SK-N-SH treated with all-trans-retinoic acid at 6 μM for 48 hours (cell line): ENCODE measurements around the gene NOM1.
A peak's percentile ranks its signal among the peaks of the same experiment; 100 is the strongest.

Experiments used
- ATAC-seq: fragments of 200-7000 bp; cut with Tn5 transposase; 3 replicates; pipeline ENCODE4 v1.9.1; 2020; ENCODE audit warnings: mild to moderate bottlenecking, moderate library complexity
- ARNTL ChIP-seq: fragments of 450-650 bp; formaldehyde crosslinking; IDR thresholded peaks from 2 replicates; pipeline ENCODE4 v1.5.0; 2020; ENCODE audit warnings: low read depth, mild to moderate bottlenecking, moderate library complexity, borderline replicate concordance
- BACH2 ChIP-seq: fragments of 250-450 bp; sonication (Bioruptor Pico); IDR thresholded peaks from 2 replicates; pipeline ENCODE4 v1.9.0; 2021; ENCODE audit warnings: mild to moderate bottlenecking, borderline replicate concordance
- CREB5 ChIP-seq: fragments of 250-450 bp; sonication (Bioruptor Pico); IDR thresholded peaks from 2 replicates; pipeline ENCODE4 v1.5.1; 2020; ENCODE audit warnings: low read depth, mild to moderate bottlenecking, moderate library complexity
- CSDC2 ChIP-seq: fragments of 250-450 bp; sonication (Bioruptor Pico); IDR thresholded peaks from 2 replicates; pipeline ENCODE4 v1.5.0; 2020; ENCODE audit warnings: mild to moderate bottlenecking, moderate library complexity
- CSRNP3 ChIP-seq: fragments of 250-450 bp; sonication (Bioruptor Pico); IDR thresholded peaks from 2 replicates; pipeline ENCODE4 v1.5.1; 2021; ENCODE audit warnings: mild to moderate bottlenecking, moderate library complexity
- ESRRG ChIP-seq: fragments of 250-450 bp; sonication (Bioruptor Pico); IDR thresholded peaks from 2 replicates; pipeline ENCODE4 v1.6.1; 2021; ENCODE audit warnings: mild to moderate bottlenecking
- GLIS3 ChIP-seq: fragments of 250-450 bp; sonication (Bioruptor Pico); IDR thresholded peaks from 2 replicates; pipeline ENCODE4 v1.5.0; 2020; ENCODE audit warnings: mild to moderate bottlenecking, moderate library complexity
- ISL1 ChIP-seq: fragments of 250-450 bp; sonication (Bioruptor Pico); IDR thresholded peaks from 2 replicates; pipeline ENCODE4 v2.1.2; 2022; ENCODE audit warnings: mild to moderate bottlenecking, moderate library complexity
- OSR1 ChIP-seq: fragments of 250-450 bp; sonication (Bioruptor Pico); IDR thresholded peaks from 2 replicates; pipeline ENCODE4 v1.8.0; 2022; ENCODE audit warnings: moderate library complexity, mild to moderate bottlenecking, inconsistent platforms
- PATZ1 ChIP-seq: fragments of 250-450 bp; sonication (Bioruptor Pico); IDR thresholded peaks from 2 replicates; pipeline ENCODE4 v1.8.0; 2020; ENCODE audit warnings: mild to moderate bottlenecking, moderate library complexity, borderline replicate concordance
- POU6F1 ChIP-seq: fragments of 250-450 bp; sonication (Bioruptor Pico); IDR thresholded peaks from 2 replicates; pipeline ENCODE4 v1.8.0; 2021; ENCODE audit warnings: low read depth, mild to moderate bottlenecking, moderate library complexity, borderline replicate concordance
- PPARA ChIP-seq: fragments of 250-450 bp; sonication (Bioruptor Pico); IDR thresholded peaks from 2 replicates; pipeline ENCODE4 v1.5.0; 2020; ENCODE audit warnings: mild to moderate bottlenecking, borderline replicate concordance
- RARB ChIP-seq: fragments of 250-450 bp; sonication (Bioruptor Pico); IDR thresholded peaks from 2 replicates; pipeline ENCODE4 v1.8.0; 2021; ENCODE audit warnings: mild to moderate bottlenecking, moderate library complexity
- SNAI2 ChIP-seq: fragments of 250-450 bp; sonication (Bioruptor Pico); IDR thresholded peaks from 2 replicates; pipeline ENCODE4 v1.5.0; 2020; ENCODE audit warnings: mild to moderate bottlenecking, moderate library complexity
- TCF4 ChIP-seq: fragments of 250-450 bp; sonication (Bioruptor Pico); IDR thresholded peaks from 2 replicates; pipeline ENCODE4 v1.8.0; 2021; ENCODE audit warnings: mild to moderate bottlenecking, moderate library complexity, borderline replicate concordance
- TOX ChIP-seq: fragments of 250-450 bp; sonication (Bioruptor Pico); IDR thresholded peaks from 2 replicates; pipeline ENCODE4 v1.8.0; 2021; ENCODE audit warnings: mild to moderate bottlenecking, moderate library complexity, borderline replicate concordance
- ZC3H10 ChIP-seq: fragments of 250-450 bp; sonication (Bioruptor Pico); IDR thresholded peaks from 2 replicates; pipeline ENCODE4 v1.5.1; 2021; ENCODE audit warnings: mild to moderate bottlenecking, moderate library complexity
- ZFP3 ChIP-seq: fragments of 250-450 bp; sonication (Bioruptor Pico); IDR thresholded peaks from 2 replicates; pipeline ENCODE4 v1.5.0; 2020; ENCODE audit warnings: mild to moderate bottlenecking, moderate library complexity
- ZNF565 ChIP-seq: fragments of 450-650 bp; formaldehyde crosslinking; conservative IDR thresholded peaks from 2 replicates; pipeline ENCODE4 v1.5.0; 2020; ENCODE audit warnings: low read depth, mild to moderate bottlenecking, moderate library complexity
- ZNF70 ChIP-seq: fragments of 450-650 bp; formaldehyde crosslinking; IDR thresholded peaks from 2 replicates; pipeline ENCODE4 v1.5.0; 2020; ENCODE audit warnings: mild to moderate bottlenecking, moderate library complexity
- ZNF8 ChIP-seq: fragments of 450-650 bp; formaldehyde crosslinking; IDR thresholded peaks from 2 replicates; pipeline ENCODE4 v1.5.0; 2020; ENCODE audit warnings: mild to moderate bottlenecking, moderate library complexity

NOM1 gene

GRCh38 chr7:157020514-157021070 is 71.1 kb downstream of the NOM1 start:
- peak; percentile 31 for ATAC-seq
- TF ChIP-seq ISL1 (CRISPR knock-in tag) = no peak
- TF ChIP-seq TCF4 (CRISPR knock-in tag) = no peak

- no peak for ATAC-seq
- TF ChIP-seq TOX (CRISPR knock-in tag) = no peak
- TF ChIP-seq CREB5 (CRISPR knock-in tag) = no peak
- no peak for TF ChIP-seq BACH2 (CRISPR knock-in tag)
- TF ChIP-seq CSDC2 = no peak
- TF ChIP-seq CSRNP3 = no peak
- TF ChIP-seq PATZ1 (CRISPR knock-in tag) = no peak
- no peak for TF ChIP-seq ZFP3 (CRISPR knock-in tag)
- TF ChIP-seq SNAI2 (CRISPR knock-in tag) = no peak
- TF ChIP-seq PPARA = no peak
Observed at GRCh38 chr7:157021071-157021870, 71.8 kb downstream of the NOM1 start.

- no peak for ATAC-seq
- TF ChIP-seq ZC3H10 (CRISPR knock-in tag) = no peak
- TF ChIP-seq ISL1 (CRISPR knock-in tag) = no peak
- TF ChIP-seq GLIS3 (CRISPR knock-in tag) = no peak
- no peak for TF ChIP-seq ARNTL (CRISPR knock-in tag)
- no peak for TF ChIP-seq TOX (CRISPR knock-in tag)
- no peak for TF ChIP-seq POU6F1 (CRISPR knock-in tag)
- no peak for TF ChIP-seq CSDC2
- TF ChIP-seq SNAI2 (CRISPR knock-in tag) = no peak
- TF ChIP-seq ESRRG (CRISPR knock-in tag) = no peak
- TF ChIP-seq RARB (CRISPR knock-in tag) = no peak
- no peak for TF ChIP-seq ZNF8 (CRISPR knock-in tag)
- TF ChIP-seq ZNF70 (CRISPR knock-in tag) = no peak
- no peak for TF ChIP-seq CSRNP3
- TF ChIP-seq BACH2 (CRISPR knock-in tag) = no peak
- TF ChIP-seq ZFP3 (CRISPR knock-in tag) = no peak
- TF ChIP-seq ZNF565 (CRISPR knock-in tag) = no peak
- TF ChIP-seq TCF4 (CRISPR knock-in tag) = no peak
- TF ChIP-seq CREB5 (CRISPR knock-in tag) = no peak
- no peak for TF ChIP-seq OSR1 (CRISPR knock-in tag)
- TF ChIP-seq PATZ1 (CRISPR knock-in tag) = no peak
Observed at GRCh38 chr7:157021871-157022680, 72.6 kb downstream of the NOM1 start.
